DMS53 (cell line): ENCODE results near the gene DNAI7.

ENCODE experiments used
- DNase-seq: peaks from one replicate; lab custom pipeline; 2025; lab: John Stamatoyannopoulos, UW

DNAI7 gene

GRCh38 chr12:25100194-25101091 lies 94.5 kb downstream of the DNAI7 start:
- peak; percentile 65 for DNase-seq

GRCh38 chr12:25099010-25099409 lies 96.0 kb downstream of the DNAI7 start:
- no peak for DNase-seq

GRCh38 chr12:25089738-25090137 lies 105.2 kb downstream of the DNAI7 start:
- peak; percentile 63 for DNase-seq

- DNase-seq = no peak
These were observed 107.4 kb downstream of the DNAI7 start for GRCh38 chr12:25087596-25087995.

- no peak for DNase-seq
These were observed 110.1 kb downstream of the DNAI7 start for GRCh38 chr12:25084816-25085215.

GRCh38 chr12:25083211-25083610 lies 111.7 kb downstream of the DNAI7 start:
- no peak for DNase-seq

- no peak for DNase-seq
These were observed 112.3 kb downstream of the DNAI7 start for GRCh38 chr12:25082628-25083027.

GRCh38 chr12:25079393-25079792 lies 115.6 kb downstream of the DNAI7 start:
- DNase-seq = no peak

GRCh38 chr12:25074954-25075353 lies 120.0 kb downstream of the DNAI7 start:
- DNase-seq = no peak

- no peak for DNase-seq
These were observed 120.8 kb downstream of the DNAI7 start for GRCh38 chr12:25074113-25074512.

GRCh38 chr12:25072906-25073650 lies 121.9 kb downstream of the DNAI7 start:
- no peak for DNase-seq

GRCh38 chr12:25071366-25071765 lies 123.6 kb downstream of the DNAI7 start:
- no peak for DNase-seq

GRCh38 chr12:25069224-25069623 lies 125.7 kb downstream of the DNAI7 start:
- DNase-seq = peak; percentile 68

GRCh38 chr12:25065035-25065434 lies 129.9 kb downstream of the DNAI7 start:
- DNase-seq = peak; percentile 71

GRCh38 chr12:25063873-25064628 lies 130.9 kb downstream of the DNAI7 start:
- DNase-seq = no peak

GRCh38 chr12:25058658-25059058 lies 136.3 kb downstream of the DNAI7 start:
- no peak for DNase-seq
